Frontal cortex (tissue), 4 donors: ENCODE results near the gene GLIS1. TPM values are rescaled to one million over a fixed set of nuclear protein-coding genes. Genes with fewer than 3 reads are reported as not detected.

Source experiments
- DNase-seq, 2 donors: peaks; one replicate each; pipeline ENCODE4 v3.0.0; 2012; ENCODE audit warnings: low spot score in 2 of 2
- FAIRE-seq: peaks from 2 replicates; lab custom pipeline; 2012; peaks lifted over from hg19 to GRCh38; lab: Jason Lieb, UNC
- total RNA-seq: library from RNA; depleted of rRNA; stranded (reverse); fragments of >200 nt; gene quantifications from one replicate; pipeline ENCODE4 v1.2.3, GENCODE V29; 2014
- donor health status: control.
- donor health status: control.
- donor health status: control.

GLIS1 gene
- total RNA-seq, 1 donor from 2014 or later: not detected

GRCh38 chr1:53589043-53589887 is 149.7 kb downstream of the GLIS1 start:
- DNase-seq: no peak
- FAIRE-seq: no peak

GRCh38 chr1:53588053-53588779 is 150.7 kb downstream of the GLIS1 start:
- FAIRE-seq (no peak), DNase-seq (no peak)

DNA sequence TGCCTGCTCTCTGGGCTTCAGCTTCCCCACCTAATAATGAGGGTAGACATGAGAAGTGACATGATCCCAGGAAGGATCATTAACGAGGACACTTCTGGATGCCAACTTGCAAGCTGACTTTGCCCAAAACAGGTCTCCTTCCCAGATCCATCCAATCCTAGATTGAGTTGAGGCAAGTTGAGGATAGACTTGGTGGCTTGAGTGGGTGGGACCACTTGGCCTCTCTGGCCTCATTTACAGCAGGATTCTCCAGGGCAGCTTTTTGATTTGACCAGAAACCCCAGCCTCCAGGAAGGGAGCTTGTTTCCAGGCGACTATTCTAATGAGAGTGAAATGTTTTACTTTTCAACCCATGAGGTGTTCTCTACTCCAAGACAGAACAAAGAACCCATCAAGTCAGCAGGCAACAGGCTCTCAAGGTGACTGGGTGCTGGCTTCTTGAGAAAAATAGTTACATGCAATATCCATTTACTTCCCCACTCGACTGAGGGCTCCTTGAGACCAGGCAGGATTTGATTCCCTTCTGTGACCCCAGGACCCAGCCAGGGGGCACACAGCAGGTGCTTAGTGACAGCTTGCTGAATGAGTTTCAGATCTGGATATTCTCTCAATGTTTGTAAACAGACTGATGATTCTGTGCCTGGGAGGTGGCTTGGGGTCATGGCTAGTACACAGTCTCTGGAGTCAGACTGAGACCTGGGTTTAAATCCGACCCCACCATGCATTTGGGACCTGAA is 151.5 kb downstream of the GLIS1 start:
- DNase-seq (no peak), FAIRE-seq (no peak)

DNA sequence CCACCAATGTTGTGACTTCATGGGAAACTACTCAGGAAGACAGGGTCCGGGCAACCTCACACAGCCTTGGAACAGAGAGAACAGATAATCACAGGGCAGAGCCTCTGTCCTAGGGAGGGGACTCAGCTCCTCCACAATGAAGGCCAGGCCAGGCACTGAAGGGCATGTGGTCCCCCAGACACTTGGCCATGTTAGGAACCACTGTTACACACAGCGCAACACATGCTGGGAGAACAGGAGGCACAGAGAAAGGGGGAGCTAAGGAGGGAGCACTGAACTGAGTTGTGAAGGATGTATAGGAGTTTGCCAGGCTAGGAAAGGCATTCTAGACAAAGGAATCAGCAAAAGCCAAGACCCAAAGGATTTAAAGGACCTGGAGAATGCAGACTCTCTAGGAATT is 152.2 kb downstream of the GLIS1 start:
- DNase-seq (no peak), FAIRE-seq (no peak)

- FAIRE-seq: no peak
These were observed 153.4 kb downstream of the GLIS1 start for GRCh38 chr1:53585565-53585964.

GRCh38 chr1:53585129-53585528 is 153.8 kb downstream of the GLIS1 start:
- no peak for DNase-seq

More at GRCh38 chr1:53585565-53585964, 153.4 kb downstream of the GLIS1 start:
- no peak for DNase-seq

GRCh38 chr1:53584777-53585107 is 154.2 kb downstream of the GLIS1 start:
- FAIRE-seq (no peak), DNase-seq (no peak)

More at GRCh38 chr1:53585129-53585528, 153.8 kb downstream of the GLIS1 start:
- no peak for FAIRE-seq

- FAIRE-seq (no peak), DNase-seq (no peak)
These were observed 154.8 kb downstream of the GLIS1 start for GRCh38 chr1:53583868-53584776.

GRCh38 chr1:53583021-53583867 is 155.7 kb downstream of the GLIS1 start:
- FAIRE-seq (no peak), DNase-seq (no peak)

DNA sequence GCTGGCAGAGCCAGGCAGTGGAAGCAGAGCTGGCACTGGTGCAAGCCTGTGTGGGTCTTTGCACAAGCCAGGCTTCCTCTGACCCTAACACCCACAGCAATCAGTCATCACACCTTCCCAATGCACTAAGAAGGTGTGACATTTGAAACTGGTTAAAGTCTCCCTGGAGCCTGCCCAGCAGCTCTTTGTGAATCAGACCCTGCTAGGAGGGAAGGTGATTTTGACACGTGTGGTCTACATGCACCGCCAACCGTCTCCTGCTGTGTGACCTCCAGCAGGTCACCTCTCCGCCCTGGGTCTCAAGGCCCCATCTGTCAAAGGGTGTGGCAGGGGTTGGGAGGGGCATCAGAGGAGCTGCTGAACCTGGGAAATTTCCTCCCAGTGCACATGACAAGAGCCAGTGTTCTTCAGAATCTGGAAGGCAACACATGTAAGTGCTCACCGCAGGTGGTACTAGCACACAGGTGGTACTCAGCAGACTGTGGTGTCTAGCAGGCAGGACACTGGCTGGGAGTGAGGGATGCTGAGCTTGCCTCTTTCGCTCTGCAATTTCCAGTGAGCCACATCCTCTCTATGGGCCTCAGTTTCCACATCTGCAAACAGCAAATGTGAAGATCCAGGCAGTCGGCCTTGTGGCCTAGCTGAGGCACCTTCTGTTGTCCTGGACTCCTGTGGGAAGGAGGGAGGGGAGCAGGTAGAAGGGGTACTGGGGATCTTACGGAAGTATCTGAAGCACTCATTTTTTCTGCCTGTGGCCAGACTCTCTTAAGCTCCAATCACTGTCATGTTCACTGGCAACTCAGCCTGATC is 156.5 kb downstream of the GLIS1 start:
- FAIRE-seq (no peak), DNase-seq (no peak)

DNA sequence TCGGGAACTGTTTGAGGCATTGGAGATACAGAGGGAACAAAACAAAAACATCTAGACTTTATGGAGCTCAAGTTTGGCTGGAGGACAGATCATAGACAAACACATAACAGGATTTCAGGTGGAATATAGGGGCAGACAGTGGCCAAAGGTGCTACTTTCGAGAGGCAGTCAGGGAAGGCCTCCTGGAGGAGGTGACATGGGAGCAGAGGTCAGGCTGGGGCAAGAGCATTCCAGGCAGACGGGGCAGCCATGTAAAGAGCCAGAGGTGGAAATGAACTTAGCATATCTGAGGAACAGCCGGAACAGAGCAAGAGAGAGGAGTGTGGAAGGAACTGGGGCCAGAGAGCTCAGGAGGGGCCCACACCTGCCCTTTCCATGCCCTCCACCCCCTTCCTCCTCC is 157.5 kb downstream of the GLIS1 start:
- DNase-seq (no peak), FAIRE-seq (no peak)

DNA sequence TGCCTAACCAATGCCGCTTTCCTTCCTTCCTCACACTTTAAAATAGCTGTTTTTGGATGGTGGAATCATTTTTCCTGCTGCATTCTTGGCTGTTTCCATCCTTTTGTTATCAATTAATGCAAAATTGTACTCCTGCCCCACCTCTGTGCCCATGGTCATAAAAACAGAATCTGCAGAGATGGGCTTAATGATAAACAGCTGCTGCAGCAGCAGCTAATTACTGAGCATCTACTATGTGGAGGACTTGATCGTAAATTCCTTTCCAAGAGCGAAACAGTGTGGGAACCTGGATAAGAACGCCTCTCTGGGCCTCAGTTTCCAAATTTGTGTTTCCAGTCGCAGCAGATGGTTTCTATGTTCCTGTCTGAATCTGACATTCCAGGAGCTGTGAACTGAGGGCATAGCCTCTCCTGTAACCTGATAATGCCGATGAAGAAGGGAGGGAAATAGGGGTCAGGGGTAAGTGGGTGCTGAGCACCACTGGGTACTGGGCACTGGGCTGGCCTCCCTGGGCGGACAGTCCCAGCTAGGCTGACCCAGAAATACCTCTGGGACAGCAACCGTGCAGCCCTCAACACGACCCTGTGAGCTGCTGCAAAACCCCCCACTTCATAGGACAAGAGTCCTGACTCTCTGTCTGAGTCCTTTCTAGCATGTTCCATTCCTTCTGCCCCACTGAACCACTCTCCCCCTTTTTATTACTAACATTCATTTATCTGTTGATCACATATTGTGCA is 158.1 kb downstream of the GLIS1 start:
- FAIRE-seq (no peak), DNase-seq (no peak)

DNA sequence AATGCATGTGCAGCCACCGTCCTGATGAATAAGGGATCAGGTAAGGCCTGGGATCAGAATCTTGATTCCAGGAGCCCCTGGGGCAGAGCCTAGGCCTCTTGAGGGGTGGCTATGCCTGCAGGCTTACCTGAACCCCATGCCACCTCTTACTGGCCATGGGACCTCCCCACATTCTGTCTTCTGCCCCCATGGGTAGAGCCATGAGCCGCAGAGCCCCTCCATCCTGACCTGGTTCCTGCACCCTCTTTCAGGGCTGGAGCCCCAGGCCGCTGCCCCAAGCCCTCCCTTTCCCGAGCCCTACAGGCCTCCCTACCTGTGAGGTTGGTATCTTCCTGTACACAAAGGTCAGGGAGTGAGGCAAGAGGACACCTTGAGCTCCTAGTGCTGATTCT is 159.0 kb downstream of the GLIS1 start:
- DNase-seq: no peak
- FAIRE-seq: no peak

- DNase-seq (no peak), FAIRE-seq (no peak)
These were observed 159.5 kb downstream of the GLIS1 start for GRCh38 chr1:53579221-53580008.

GRCh38 chr1:53578358-53578757 is 160.6 kb downstream of the GLIS1 start:
- FAIRE-seq (no peak), DNase-seq (no peak)

GRCh38 chr1:53577761-53578100 is 161.2 kb downstream of the GLIS1 start:
- no peak for DNase-seq
- no peak for FAIRE-seq
